Right atrium auricular region (tissue), 2 donors: Measurements from ENCODE around the gene GDNF. TPM values are rescaled to one million over a fixed set of nuclear protein-coding genes. Genes with fewer than 3 reads are reported as not detected.

Source experiments
- DNase-seq: peaks from one replicate; pipeline ENCODE4 v3.0.0-alpha.2; 2019; ENCODE audit warnings: low spot score
- H3K27ac ChIP-seq, 2 donors: fragments of 200-600 bp; sonication (generic); 1 replicate in 1 of 2; 2 replicates in 1 of 2; pipeline ENCODE4 v1.5.1; 2016 to 2019
- H3K27me3 ChIP-seq, 2 donors: fragments of 200-600 bp; sonication (generic); one replicate each; pipeline versions ENCODE4 v1.5.1 to v1.6.0; 2017 to 2019
- H3K36me3 ChIP-seq: fragments of 200-600 bp; sonication (generic); one replicate; pipeline ENCODE4 v1.5.1; 2016
- H3K4me1 ChIP-seq, 2 donors: fragments of 200-600 bp; sonication (generic); one replicate each; pipeline versions ENCODE4 v1.5.1 to v1.6.0; 2017 to 2019
- H3K4me3 ChIP-seq, 2 donors: fragments of 200-600 bp; sonication (generic); 1 replicate in 1 of 2; 2 replicates in 1 of 2; pipeline ENCODE4 v1.5.1; 2017 to 2019; ENCODE audit warnings: mild to moderate bottlenecking in 1 of 2, moderate library complexity in 1 of 2
- H3K9me3 ChIP-seq, 2 donors: fragments of 200-600 bp; sonication (generic); one replicate each; pipeline ENCODE4 v1.5.1; 2019
- CTCF ChIP-seq, 2 donors: fragments of 200-600 bp; sonication (generic); IDR thresholded peaks; one replicate each; pipeline ENCODE4 v1.5.1; 2019; ENCODE audit warnings: antibody characterized with exemption in 2 of 2
- total RNA-seq, 2 donors: library from RNA; depleted of rRNA; stranded (reverse); fragments of >200 nt; gene quantifications; one replicate each; pipeline ENCODE4 v1.1.0, GENCODE V29; 2016

The GDNF gene
- total RNA-seq, 2 donors from 2014 or later: 0.19 to 0.31 TPM

GRCh38 chr5:37857696-37858095 is 17.9 kb upstream of the GDNF start:
- Histone ChIP-seq H3K27me3 (no peaks in the 10 kb centered on the region), H3K4me1 (peaks cover 0 to 5% of the 10 kb centered on the region in 2 donors), H3K4me3 (no peak overlapping the region), H3K9me3 (no peaks in the 10 kb centered on the region), H3K36me3 (no peaks in the 10 kb centered on the region), H3K27ac (no peak overlapping the region)
- no peak for DNase-seq
- TF ChIP-seq CTCF (IDR thresholded peaks at IDR 0.05): no peak

GRCh38 chr5:37855438-37855837 is 15.6 kb upstream of the GDNF start:
- TF ChIP-seq CTCF (IDR thresholded peaks at IDR 0.05): no peak
- H3K9me3 ChIP-seq: no peaks in the 10 kb centered on the region
- no peaks in the 10 kb centered on the region for H3K36me3 ChIP-seq
- H3K27ac ChIP-seq: no peak overlapping the region
- H3K4me1 ChIP-seq: peaks cover 0 to under 1% of the 10 kb centered on the region in 2 donors
- no peak overlapping the region for H3K4me3 ChIP-seq
- H3K27me3 ChIP-seq: no peaks in the 10 kb centered on the region
- no peak for DNase-seq

DNA sequence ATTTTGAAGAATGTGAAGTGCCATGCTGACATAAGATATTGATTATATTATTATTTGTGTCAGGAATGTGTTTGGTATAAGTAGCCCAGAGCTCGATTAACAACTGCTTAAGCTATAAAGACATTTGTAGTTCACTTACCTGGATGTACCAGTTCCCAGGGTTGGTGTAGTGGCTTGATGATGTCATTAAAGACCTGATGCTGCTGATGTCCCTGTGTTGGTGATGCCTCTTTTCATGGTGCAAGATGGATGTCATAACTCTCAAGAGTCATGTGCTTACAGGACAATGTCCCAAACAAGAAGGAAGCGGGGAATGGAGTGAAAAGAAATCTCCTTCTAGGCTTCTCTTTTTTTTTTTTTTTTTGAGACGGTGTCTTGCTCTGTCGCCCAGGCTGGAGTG is 11.5 kb upstream of the GDNF start:
- no peak overlapping the region for H3K27ac ChIP-seq
- H3K9me3 ChIP-seq: no peaks in the 10 kb centered on the region
- no peak for DNase-seq
- H3K4me1 ChIP-seq: no peaks in the 10 kb centered on the region
- no peaks in the 10 kb centered on the region for H3K27me3 ChIP-seq
- H3K36me3 ChIP-seq: no peaks in the 10 kb centered on the region
- no peak for TF ChIP-seq CTCF (IDR thresholded peaks at IDR 0.05)
- no peak overlapping the region for H3K4me3 ChIP-seq

DNA sequence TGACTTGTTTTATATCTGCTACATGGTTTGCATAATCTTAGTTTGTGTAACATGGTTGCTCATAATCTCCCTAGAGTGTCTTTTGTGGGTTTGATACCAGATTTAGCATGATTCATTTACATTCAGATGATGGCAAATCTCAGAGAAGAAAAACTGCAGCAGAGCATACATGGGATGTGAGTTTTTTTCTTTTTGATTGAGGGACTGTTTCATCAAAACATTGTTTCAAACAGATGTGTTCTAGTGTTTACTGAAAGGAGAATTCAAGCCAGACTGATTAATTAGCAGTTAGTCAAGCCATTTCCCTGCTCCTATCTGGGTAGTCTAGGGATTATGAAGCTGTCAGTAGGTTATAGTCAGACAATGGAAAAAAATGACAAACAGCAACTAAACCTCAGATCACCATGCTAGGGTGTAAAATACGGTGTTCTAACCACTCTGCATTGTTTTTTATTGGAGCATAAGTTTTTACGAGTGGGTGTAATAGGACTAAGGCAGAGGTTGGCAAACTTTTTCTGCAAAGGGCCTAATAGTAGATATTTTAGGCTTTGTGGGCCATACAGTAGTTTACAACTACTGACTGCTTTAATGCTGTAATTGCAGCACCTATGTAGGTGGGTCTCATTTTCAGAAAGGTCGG is 10.5 kb upstream of the GDNF start:
- no peaks in the 10 kb centered on the region for H3K36me3 ChIP-seq
- no peaks in the 10 kb centered on the region for H3K4me1 ChIP-seq
- no peak for DNase-seq
- no peaks in the 10 kb centered on the region for H3K27me3 ChIP-seq
- no peak overlapping the region for H3K27ac ChIP-seq
- H3K9me3 ChIP-seq: no peaks in the 10 kb centered on the region
- TF ChIP-seq CTCF (IDR thresholded peaks at IDR 0.05): no peak
- no peak overlapping the region for H3K4me3 ChIP-seq

DNA sequence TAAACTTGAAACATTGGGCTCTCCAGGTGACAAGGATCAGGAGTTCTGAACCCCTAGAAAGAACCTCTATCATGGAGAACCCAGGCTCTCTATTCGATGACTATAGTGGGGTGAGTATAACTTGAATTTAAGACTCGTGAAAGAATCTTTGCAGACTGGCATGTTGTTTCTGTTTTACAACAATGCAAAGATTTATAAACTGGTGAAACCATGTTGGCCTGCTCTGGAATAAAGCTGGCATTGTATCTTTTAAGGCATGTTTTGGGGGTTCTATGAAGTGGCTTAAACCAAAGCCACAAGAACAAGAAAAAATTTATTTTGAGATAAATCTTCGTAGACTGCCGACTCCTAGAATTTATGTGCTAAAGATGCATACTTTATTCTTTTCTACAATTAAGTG is 9.8 kb upstream of the GDNF start:
- Histone ChIP-seq H3K4me1 (no peaks in the 10 kb centered on the region), H3K36me3 (no peaks in the 10 kb centered on the region), H3K4me3 (no peak overlapping the region), H3K9me3 (no peaks in the 10 kb centered on the region), H3K27me3 (no peaks in the 10 kb centered on the region), H3K27ac (no peak overlapping the region)
- no peak for TF ChIP-seq CTCF (IDR thresholded peaks at IDR 0.05)
- DNase-seq: no peak

GRCh38 chr5:37847978-37848425 is 8.2 kb upstream of the GDNF start:
- H3K4me3 ChIP-seq: no peak overlapping the region
- H3K36me3 ChIP-seq: no peaks in the 10 kb centered on the region

More at GRCh38 chr5:37847978-37848425, 8.2 kb upstream of the GDNF start:
- no peak for TF ChIP-seq CTCF (IDR thresholded peaks at IDR 0.05)
- Histone ChIP-seq H3K27me3 (no peaks in the 10 kb centered on the region), H3K4me1 (no peaks in the 10 kb centered on the region), H3K27ac (no peak overlapping the region), H3K9me3 (no peaks in the 10 kb centered on the region)
- no peak for DNase-seq
